Loucy (cell line): ENCODE results near the gene PGD.

Experiments
- H2AFZ ChIP-seq: fragments of 200-600 bp; sonication (generic); 2 replicates; pipeline ENCODE4 v1.6.0; 2016; ENCODE audit warnings: antibody characterized with exemption, mild to moderate bottlenecking, low read length, moderate library complexity
- H3F3A ChIP-seq: fragments of 200-600 bp; 2 replicates; pipeline ENCODE4 v1.6.0; 2016; ENCODE audit warnings: antibody characterized with exemption, low read depth, mild to moderate bottlenecking
- H3K27me3 ChIP-seq: fragments of 200-600 bp; sonication (generic); 2 replicates; pipeline ENCODE4 v1.6.1; 2014; ENCODE audit warnings: low read length, mild to moderate bottlenecking; ENCODE audit not compliant: insufficient read depth, poor library complexity, severe bottlenecking
- H3K36me3 ChIP-seq: fragments of 200-600 bp; sonication (generic); 2 replicates; pipeline ENCODE4 v1.6.1; 2016; ENCODE audit warnings: low read length; ENCODE audit not compliant: insufficient read depth
- H3K4me1 ChIP-seq: fragments of 200-600 bp; sonication (generic); 2 replicates; pipeline ENCODE4 v1.5.1; 2014; ENCODE audit warnings: low read length, mild to moderate bottlenecking; ENCODE audit not compliant: insufficient read depth, poor library complexity, severe bottlenecking
- H3K4me2 ChIP-seq: fragments of 200-600 bp; sonication (generic); 2 replicates; pipeline ENCODE4 v1.6.0; 2014; ENCODE audit warnings: antibody characterized with exemption, low read length, low read depth, mild to moderate bottlenecking; ENCODE audit not compliant: poor library complexity, severe bottlenecking
- H3K4me3 ChIP-seq: fragments of 200-600 bp; sonication (generic); 2 replicates; pipeline ENCODE4 v1.5.1; 2014; ENCODE audit warnings: low read length, mild to moderate bottlenecking, mixed read lengths; ENCODE audit not compliant: poor library complexity, severe bottlenecking
- H3K79me2 ChIP-seq: fragments of 200-600 bp; sonication (generic); 2 replicates; pipeline ENCODE4 v1.6.1; 2014; ENCODE audit warnings: low read length; ENCODE audit not compliant: insufficient read depth
- H3K9ac ChIP-seq: fragments of 200-600 bp; sonication (generic); 2 replicates; pipeline ENCODE4 v1.6.0; 2014; ENCODE audit warnings: mild to moderate bottlenecking, low read depth, low read length, moderate library complexity; ENCODE audit not compliant: poor library complexity, severe bottlenecking
- H3K9me2 ChIP-seq: fragments of 200-600 bp; sonication (generic); replicated peaks from 2 replicates; pipeline ENCODE4 v1.6.1; 2016; ENCODE audit warnings: low read depth, low read length, mixed read lengths
- H3K9me3 ChIP-seq: fragments of 200-600 bp; sonication (generic); 2 replicates; pipeline ENCODE4 v1.6.1; 2014; ENCODE audit warnings: mild to moderate bottlenecking, antibody characterized with exemption, low read length, low read depth; ENCODE audit not compliant: insufficient read depth
- H4K20me1 ChIP-seq: fragments of 200-600 bp; sonication (generic); 2 replicates; pipeline ENCODE4 v1.6.0; 2014; ENCODE audit warnings: antibody characterized with exemption, low read length, mild to moderate bottlenecking; ENCODE audit not compliant: insufficient read depth, poor library complexity, severe bottlenecking
- EZH2phosphoT487 ChIP-seq: fragments of 200-600 bp; IDR thresholded peaks from 2 replicates; pipeline ENCODE4 v1.6.1; 2018; ENCODE audit warnings: antibody characterized with exemption, mild to moderate bottlenecking, moderate library complexity, borderline replicate concordance
- TF ChIP-seq, protein P1 (sequence below): fragments of 200-600 bp; sonication (generic); conservative IDR thresholded peaks from 2 replicates; pipeline ENCODE4 v1.5.1; 2014; ENCODE audit warnings: mild to moderate bottlenecking, antibody characterized with exemption, low read length

The PGD gene

DNA sequence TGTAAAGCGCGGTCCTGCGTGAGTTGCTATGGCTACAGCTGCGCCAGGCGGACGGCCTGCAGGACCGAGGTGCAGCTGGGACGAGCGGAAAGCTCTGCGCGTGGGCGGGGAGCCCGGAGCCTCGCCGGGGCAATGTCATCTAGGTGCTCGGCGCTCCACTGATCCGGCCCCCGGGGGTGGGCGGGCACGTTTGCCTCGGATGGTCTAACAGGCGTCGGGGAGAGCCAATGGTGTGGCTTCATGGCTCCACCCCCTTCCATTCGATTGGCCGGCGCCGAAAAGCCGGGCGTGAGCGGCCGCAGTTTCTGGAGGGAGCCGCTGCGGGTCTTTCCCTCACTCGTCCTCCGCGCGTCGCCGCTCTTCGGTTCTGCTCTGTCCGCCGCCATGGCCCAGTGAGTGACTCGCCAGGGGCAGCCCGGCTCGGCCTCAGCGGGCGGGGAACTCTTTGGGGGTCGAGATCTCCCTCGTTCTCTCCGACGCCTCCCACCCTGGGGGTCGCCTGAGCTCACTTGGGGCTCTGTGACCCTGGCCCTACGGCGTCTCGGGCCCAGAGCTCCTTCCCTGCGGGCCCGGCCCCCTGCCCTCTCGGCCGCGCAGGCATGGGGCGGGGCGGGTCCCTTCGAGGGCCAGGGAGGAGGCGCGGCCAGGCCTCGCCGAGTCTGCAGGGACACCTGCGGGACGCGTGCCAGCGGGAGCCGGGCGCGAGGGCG, at the start of gene PGD:
Gene PGD (plus strand): TSS at position 331 of the 710 bp plus-strand sequence. CDS start 54 bp downstream, at position 385.
- peaks cover 14% of the 10 kb centered on the region; the same call in 1 of the 2 replicates for H3K36me3 ChIP-seq
- peaks cover 42% of the 10 kb centered on the region for H3K79me2 ChIP-seq
- H3K4me2 ChIP-seq: peak within 1 kb of the TSS; percentile 89
- H4K20me1 ChIP-seq: peaks cover 23% of the 10 kb centered on the region
- peak within 1 kb of the TSS; percentile 83 for H3K4me3 ChIP-seq
- no peaks in the 10 kb centered on the region for H3F3A ChIP-seq
- TF ChIP-seq, protein P1, sequence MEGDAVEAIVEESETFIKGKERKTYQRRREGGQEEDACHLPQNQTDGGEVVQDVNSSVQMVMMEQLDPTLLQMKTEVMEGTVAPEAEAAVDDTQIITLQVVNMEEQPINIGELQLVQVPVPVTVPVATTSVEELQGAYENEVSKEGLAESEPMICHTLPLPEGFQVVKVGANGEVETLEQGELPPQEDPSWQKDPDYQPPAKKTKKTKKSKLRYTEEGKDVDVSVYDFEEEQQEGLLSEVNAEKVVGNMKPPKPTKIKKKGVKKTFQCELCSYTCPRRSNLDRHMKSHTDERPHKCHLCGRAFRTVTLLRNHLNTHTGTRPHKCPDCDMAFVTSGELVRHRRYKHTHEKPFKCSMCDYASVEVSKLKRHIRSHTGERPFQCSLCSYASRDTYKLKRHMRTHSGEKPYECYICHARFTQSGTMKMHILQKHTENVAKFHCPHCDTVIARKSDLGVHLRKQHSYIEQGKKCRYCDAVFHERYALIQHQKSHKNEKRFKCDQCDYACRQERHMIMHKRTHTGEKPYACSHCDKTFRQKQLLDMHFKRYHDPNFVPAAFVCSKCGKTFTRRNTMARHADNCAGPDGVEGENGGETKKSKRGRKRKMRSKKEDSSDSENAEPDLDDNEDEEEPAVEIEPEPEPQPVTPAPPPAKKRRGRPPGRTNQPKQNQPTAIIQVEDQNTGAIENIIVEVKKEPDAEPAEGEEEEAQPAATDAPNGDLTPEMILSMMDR: no peak
- H3K9ac ChIP-seq: peak within 1 kb of the TSS; percentile 90
- peaks cover 20% of the 10 kb centered on the region for H3K4me1 ChIP-seq
- H3K27me3 ChIP-seq: no peaks in the 10 kb centered on the region
- no peaks in the 10 kb centered on the region for H3K9me2 ChIP-seq
- H3K9me3 ChIP-seq: no peaks in the 10 kb centered on the region
- H2AFZ ChIP-seq: peak within 1 kb of the TSS; percentile 91

DNA sequence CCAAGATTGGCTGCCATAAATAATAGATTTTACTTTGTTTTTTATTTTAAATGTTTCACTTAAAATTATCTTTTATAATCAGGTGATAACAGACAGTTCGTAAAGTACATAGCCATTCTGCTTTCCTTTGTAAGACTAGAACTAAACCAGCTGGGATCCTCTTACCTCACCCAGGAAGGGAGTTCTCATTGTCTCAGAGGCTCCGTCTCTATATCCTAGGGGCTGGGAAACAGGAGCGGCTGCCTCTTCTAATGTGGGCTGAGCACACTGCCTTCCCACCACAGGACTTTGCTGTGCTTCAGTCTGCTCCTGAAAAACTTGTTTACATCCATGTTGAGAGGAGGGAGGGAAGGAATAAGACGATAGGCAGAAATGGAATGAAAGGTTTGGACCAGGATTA, 45.6 kb upstream of the PGD start:
- no peaks in the 10 kb centered on the region for H3K79me2 ChIP-seq
- no peak overlapping the region for H2AFZ ChIP-seq
- no peaks in the 10 kb centered on the region for H4K20me1 ChIP-seq
- H3K9ac ChIP-seq: no peak overlapping the region
- H3F3A ChIP-seq: no peaks in the 10 kb centered on the region
- H3K4me2 ChIP-seq: no peak overlapping the region
- H3K9me2 ChIP-seq: no peaks in the 10 kb centered on the region
- H3K36me3 ChIP-seq: peaks cover 19% of the 10 kb centered on the region; the same call in 1 of the 2 replicates
- no peaks in the 10 kb centered on the region for H3K4me1 ChIP-seq
- TF ChIP-seq EZH2phosphoT487: no peak
- TF ChIP-seq, protein P1: no peak
- H3K4me3 ChIP-seq: no peak overlapping the region
- no peaks in the 10 kb centered on the region for H3K9me3 ChIP-seq
- H3K27me3 ChIP-seq: no peaks in the 10 kb centered on the region

DNA sequence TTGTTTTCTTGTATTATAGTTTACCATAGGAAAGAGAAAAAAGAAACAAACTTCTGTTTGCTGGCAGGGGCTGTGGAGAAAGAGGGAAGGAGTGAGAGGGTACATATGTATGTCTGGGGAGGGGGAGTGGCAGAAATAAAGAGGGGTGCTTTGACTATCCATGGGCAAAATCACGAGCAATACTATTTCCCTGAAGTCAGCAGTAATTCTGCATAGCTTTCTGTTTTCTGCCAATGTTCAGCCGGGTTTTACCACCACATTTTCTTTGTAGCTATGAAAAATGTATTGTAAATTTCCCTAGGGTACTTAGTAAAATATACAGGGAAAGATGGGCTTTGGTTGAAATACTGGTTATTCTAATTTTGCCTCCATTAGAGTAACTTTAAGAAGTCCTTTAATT, 45.2 kb upstream of the PGD start:
- no peaks in the 10 kb centered on the region for H3K79me2 ChIP-seq

More for the DNA sequence above, 45.2 kb upstream of the PGD start:
- no peaks in the 10 kb centered on the region for H3K4me1 ChIP-seq
- H3K4me2 ChIP-seq: no peak overlapping the region
- no peaks in the 10 kb centered on the region for H3K9me2 ChIP-seq
- TF ChIP-seq, protein P1: no peak
- no peak for TF ChIP-seq EZH2phosphoT487
- no peaks in the 10 kb centered on the region for H3K27me3 ChIP-seq
- no peaks in the 10 kb centered on the region for H4K20me1 ChIP-seq
- no peak overlapping the region for H3K9ac ChIP-seq
- no peaks in the 10 kb centered on the region for H3K9me3 ChIP-seq
- peaks cover 16% of the 10 kb centered on the region; the same call in 1 of the 2 replicates for H3K36me3 ChIP-seq
- no peaks in the 10 kb centered on the region for H3F3A ChIP-seq
- no peak overlapping the region for H3K4me3 ChIP-seq
- H2AFZ ChIP-seq: no peak overlapping the region
